ENCODE data around the gene ADAMTS6. TPM values are rescaled to one million over a fixed set of nuclear protein-coding genes. Genes with fewer than 3 reads are reported as not detected.

ADAMTS6 gene
- total and polyA plus RNA-seq, 2 of the 13 experiments (the other 11 are each of a cell fraction or from before 2014, with no cell fraction given), result 3.1 to 8.2 TPM

- TF ChIP-seq POGZ (CRISPR knock-in tag; IDR thresholded peaks at IDR 0.05) (peak; percentile 69), PREB (CRISPR knock-in tag; IDR thresholded peaks at IDR 0.05) (no peak), ATF4 (CRISPR knock-in tag; IDR thresholded peaks at IDR 0.05) (no peak), BCL6 (CRISPR knock-in tag; IDR thresholded peaks at IDR 0.05) (peak; percentile 15; the same call in 1 of the 2 replicates), ZMYM2 (CRISPR knock-in tag; IDR thresholded peaks at IDR 0.05) (no peak), GMEB2 (CRISPR knock-in tag; IDR thresholded peaks at IDR 0.05; ENCODE audit: low read depth) (no peak), KDM2A (CRISPR knock-in tag; IDR thresholded peaks at IDR 0.05; ENCODE audit: borderline replicate concordance, low read depth) (0 out of 2 replicates have a peak, but pooled peaks have one; percentile 44), ZNF772 (CRISPR knock-in tag; IDR thresholded peaks at IDR 0.05) (0 out of 2 replicates have a peak, but pooled peaks have one; percentile 21), ZNF841 (CRISPR knock-in tag; IDR thresholded peaks at IDR 0.05; ENCODE audit: borderline replicate concordance) (no peak), TOE1 (CRISPR knock-in tag; IDR thresholded peaks at IDR 0.05) (no peak), KMT2B (CRISPR knock-in tag; IDR thresholded peaks at IDR 0.05) (peak; percentile 45; the same call in 1 of the 2 replicates), MTA1 (CRISPR knock-in tag; IDR thresholded peaks at IDR 0.05; ENCODE audit: borderline replicate concordance) (no peak), RFX5 (IDR thresholded peaks at IDR 0.05; ENCODE audit: low read depth, low read length) (no peak), ZHX2 (IDR thresholded peaks at IDR 0.05; ENCODE audit: low read depth) (0 out of 2 replicates have a peak, but pooled peaks have one; percentile 22), ZHX2 (CRISPR knock-in tag; IDR thresholded peaks at IDR 0.05; ENCODE audit: borderline replicate concordance) (no peak), HNRNPK (IDR thresholded peaks at IDR 0.05; ENCODE audit: low read depth, low read length, poor library complexity, severe bottlenecking) (no peak), NR0B2 (CRISPR knock-in tag; IDR thresholded peaks at IDR 0.05) (no peak), JUN (CRISPR knock-in tag; IDR thresholded peaks at IDR 0.05) (no peak), ZNF367 (CRISPR knock-in tag; IDR thresholded peaks at IDR 0.05; ENCODE audit: borderline replicate concordance) (no peak)
Observed at GRCh38 chr5:65481635-65482295, at the start of gene ADAMTS6 (continued).
